H9 (cell line): ENCODE data around the gene JAKMIP1. TPM values are rescaled to one million over a fixed set of nuclear protein-coding genes. Genes with fewer than 3 reads are reported as not detected.

Source experiments
- DNase-seq: peaks from one replicate; pipeline ENCODE4 v3.0.0-alpha.2; 2017
- H2AFZ ChIP-seq: one replicate; pipeline ENCODE4 v1.6.1; 2013; ENCODE audit warnings: mild to moderate bottlenecking, low read length, control low read depth, moderate library complexity
- H2AK5ac ChIP-seq: 2 replicates; pipeline ENCODE4 v1.6.1; 2013; ENCODE audit warnings: low read length, control low read depth, mixed read lengths; ENCODE audit not compliant: insufficient read length
- H2BK120ac ChIP-seq: one replicate; pipeline ENCODE4 v1.6.1; 2013; ENCODE audit warnings: low read depth, mild to moderate bottlenecking, low read length, control low read depth, inconsistent platforms; ENCODE audit not compliant: poor library complexity, severe bottlenecking
- H2BK12ac ChIP-seq: 2 replicates; pipeline ENCODE4 v1.6.1; 2013; ENCODE audit warnings: low read length, control low read depth, mixed read lengths, low read depth; ENCODE audit not compliant: insufficient read length
- H2BK15ac ChIP-seq: 2 replicates; pipeline ENCODE4 v1.6.1; 2013; ENCODE audit warnings: low read depth, low read length, control low read depth
- H2BK20ac ChIP-seq: one replicate; pipeline ENCODE4 v1.6.1; 2013; ENCODE audit warnings: low read depth, mild to moderate bottlenecking, low read length, control low read depth, inconsistent platforms; ENCODE audit not compliant: poor library complexity, severe bottlenecking
- H2BK5ac ChIP-seq: 2 replicates; pipeline ENCODE4 v1.6.1; 2013; ENCODE audit warnings: low read length, control low read depth, mixed read lengths; ENCODE audit not compliant: insufficient read length
- H3K14ac ChIP-seq: 2 replicates; pipeline ENCODE4 v1.6.1; 2013; ENCODE audit warnings: low read length, control low read depth; ENCODE audit not compliant: insufficient read depth
- H3K18ac ChIP-seq: 2 replicates; pipeline ENCODE4 v1.6.1; 2013; ENCODE audit warnings: low read depth, mild to moderate bottlenecking, mixed read lengths, low read length, control low read depth; ENCODE audit not compliant: insufficient read length
- H3K23ac ChIP-seq: 2 replicates; pipeline ENCODE4 v1.6.1; 2013; ENCODE audit warnings: low read length, control low read depth, mixed read lengths, low read depth; ENCODE audit not compliant: insufficient read length
- H3K23me2 ChIP-seq: 2 replicates; pipeline ENCODE4 v1.6.1; 2013; ENCODE audit warnings: low read depth, mild to moderate bottlenecking, mixed read lengths, low read length, control low read depth; ENCODE audit not compliant: insufficient read length, poor library complexity, severe bottlenecking
- H3K27ac ChIP-seq: 2 replicates; pipeline ENCODE4 v1.5.1; 2013; ENCODE audit warnings: low read length, control low read depth, mixed read lengths, low read depth; ENCODE audit not compliant: insufficient read length
- H3K27me3 ChIP-seq: 2 replicates; pipeline ENCODE4 v1.6.1; 2013; ENCODE audit warnings: low read length, control low read depth, inconsistent platforms; ENCODE audit not compliant: insufficient read depth
- H3K4ac ChIP-seq: 2 replicates; pipeline ENCODE4 v1.6.1; 2013; ENCODE audit warnings: low read depth, mild to moderate bottlenecking, control low read depth, inconsistent platforms, low read length, moderate library complexity
- H3K4me1 ChIP-seq: 2 replicates; pipeline ENCODE4 v1.6.1; 2013; ENCODE audit warnings: low read length, control low read depth, inconsistent platforms; ENCODE audit not compliant: insufficient read depth
- H3K4me2 ChIP-seq: 2 replicates; pipeline ENCODE4 v1.6.1; 2013; ENCODE audit warnings: low read length, control low read depth, mixed read lengths; ENCODE audit not compliant: insufficient read length, insufficient read depth
- H3K56ac ChIP-seq: 2 replicates; pipeline ENCODE4 v1.6.1; 2013; ENCODE audit warnings: low read depth, mild to moderate bottlenecking, mixed read lengths, low read length, control low read depth; ENCODE audit not compliant: insufficient read length
- H3K79me1 ChIP-seq: 2 replicates; pipeline ENCODE4 v1.6.1; 2013; ENCODE audit warnings: low read depth, mild to moderate bottlenecking, moderate library complexity, low read length, control low read depth, inconsistent platforms; ENCODE audit not compliant: insufficient read depth, poor library complexity, severe bottlenecking
- H3K79me2 ChIP-seq: 2 replicates; pipeline ENCODE4 v1.6.1; 2013; ENCODE audit warnings: low read length, control low read depth, inconsistent platforms; ENCODE audit not compliant: insufficient read depth
- H3K9ac ChIP-seq: 2 replicates; pipeline ENCODE4 v1.6.1; 2013; ENCODE audit warnings: low read length, control low read depth, mixed read lengths; ENCODE audit not compliant: insufficient read length; ENCODE audit errors: extremely low read depth
- H3K9me3 ChIP-seq: one replicate; pipeline ENCODE4 v1.6.1; 2013; ENCODE audit warnings: low read depth, low read length, inconsistent platforms; ENCODE audit not compliant: control insufficient read depth
- H3T11ph ChIP-seq: one replicate; pipeline ENCODE4 v1.6.1; 2013; ENCODE audit warnings: mild to moderate bottlenecking, low read length, control low read depth, inconsistent platforms
- H4K20me1 ChIP-seq: one replicate; pipeline ENCODE4 v1.6.1; 2013; ENCODE audit not compliant: control insufficient read depth, insufficient read length, insufficient read depth
- H4K5ac ChIP-seq: 2 replicates; pipeline ENCODE4 v1.6.1; 2013; ENCODE audit warnings: low read depth, mild to moderate bottlenecking, mixed read lengths, low read length, control low read depth; ENCODE audit not compliant: insufficient read length
- H4K8ac ChIP-seq: replicated peaks from 2 replicates; pipeline ENCODE4 v1.6.1; 2013; ENCODE audit warnings: low read length, control low read depth, mixed read lengths, low read depth; ENCODE audit not compliant: insufficient read length
- H4K91ac ChIP-seq: 2 replicates; pipeline ENCODE4 v1.6.1; 2013; ENCODE audit warnings: low read depth, mild to moderate bottlenecking, moderate library complexity, mixed read lengths, low read length, control low read depth; ENCODE audit not compliant: insufficient read length
- H3K27ac Mint-ChIP-seq, 3 experiments: 2 replicates in 2 of 3; 3 replicates in 1 of 3; pipeline ENCODE4 v1.8.0; 2020 to 2021; ENCODE audit warnings: mixed read lengths in 3 of 3, mild to moderate bottlenecking in 1 of 3, moderate library complexity in 1 of 3
- H3K27me3 Mint-ChIP-seq: 2 replicates; pipeline ENCODE4 v1.8.0; 2021; ENCODE audit warnings: low read depth, mild to moderate bottlenecking, moderate library complexity, mixed read lengths
- H3K36me3 Mint-ChIP-seq, 3 experiments: 2 replicates in 2 of 3; 3 replicates in 1 of 3; pipeline ENCODE4 v1.8.0; 2020 to 2021; ENCODE audit warnings: low read depth in 3 of 3, mixed read lengths in 3 of 3; ENCODE audit not compliant: insufficient read depth in 1 of 3
- H3K4me1 Mint-ChIP-seq, 2 experiments: 2 replicates each; pipeline ENCODE4 v1.8.0; 2020; ENCODE audit warnings: mixed read lengths in 2 of 2
- H3K4me3 Mint-ChIP-seq, 2 experiments: 2 replicates in 1 of 2; 3 replicates in 1 of 2; pipeline ENCODE4 v1.8.0; 2020 to 2021; ENCODE audit warnings: mild to moderate bottlenecking in 2 of 2, mixed read lengths in 2 of 2, moderate library complexity in 1 of 2
- H3K9me3 Mint-ChIP-seq, 2 experiments: 2 replicates in 1 of 2; 3 replicates in 1 of 2; pipeline ENCODE4 v1.8.0; 2020; ENCODE audit warnings: mild to moderate bottlenecking in 2 of 2, mixed read lengths in 2 of 2, moderate library complexity in 1 of 2
- CTCF ChIP-seq: fragments of 200-600 bp; sonication (generic); conservative IDR thresholded peaks from 3 replicates; pipeline ENCODE4 v1.8.0; 2021; ENCODE audit warnings: antibody characterized with exemption, mild to moderate bottlenecking
- WGBS: extraction: QIAGEN DNeasy Blood & Tissue Kit; methylation state at CpG from one replicate; pipeline ENCODE4 v1.1.7; 2013; ENCODE audit warnings: missing lambda C conversion rate, low lambda C conversion rate, mixed read lengths; ENCODE audit not compliant: insufficient read length; ENCODE audit errors: extremely low coverage; 5-methylcytosine and 5-hydroxymethylcytosine counted together
- total RNA-seq: library from RNA; stranded (reverse); gene quantifications from 2 replicates; pipeline ENCODE4 v1.2.1, GENCODE V29; 2021

Gene JAKMIP1
- total RNA-seq, 1 experiment from 2014 or later, result 1.5 TPM

- no peaks in the 10 kb centered on the region for H3K79me2 ChIP-seq
- H3K9me3 Mint-ChIP-seq, result no peaks in the 10 kb centered on the region
- no peak overlapping the region for H3K27ac ChIP-seq
- H3K27me3 ChIP-seq, result no peaks in the 10 kb centered on the region
- TF ChIP-seq CTCF, result no peak
- no peak overlapping the region for H3K4ac ChIP-seq
- WGBS, result no CpG with 5 or more reads among the region's 7 CpGs
- no peak overlapping the region; the same call in 1 of the 2 replicates for H3K14ac ChIP-seq
- H4K8ac ChIP-seq, result no peak overlapping the region
- H2AK5ac ChIP-seq, result no peak overlapping the region
- no peak for DNase-seq
- H2BK20ac ChIP-seq, result no peak overlapping the region
- no peak overlapping the region for H2AFZ ChIP-seq
- no peaks in the 10 kb centered on the region for H3K36me3 Mint-ChIP-seq
- H4K5ac ChIP-seq, result no peak overlapping the region
- H3K18ac ChIP-seq, result no peak overlapping the region
- no peak overlapping the region for H2BK5ac ChIP-seq
- H4K91ac ChIP-seq, result no peak overlapping the region
- no peak overlapping the region for H3T11ph ChIP-seq
- peaks cover 17 to 19% of the 10 kb centered on the region in 2 experiments for H3K4me1 Mint-ChIP-seq
- H3K79me1 ChIP-seq, result no peaks in the 10 kb centered on the region
- H3K27ac Mint-ChIP-seq, result no peak overlapping the region
- H3K9me3 ChIP-seq, result no peaks in the 10 kb centered on the region
- no peak overlapping the region for H3K56ac ChIP-seq
- no peak overlapping the region for H2BK120ac ChIP-seq
- H3K4me3 Mint-ChIP-seq, result no peak overlapping the region
- H3K4me2 ChIP-seq, result no peak overlapping the region
- no peak overlapping the region for H3K9ac ChIP-seq
- H3K23ac ChIP-seq, result no peak overlapping the region
- H3K23me2 ChIP-seq, result no peaks in the 10 kb centered on the region
- no peak overlapping the region for H2BK12ac ChIP-seq
- no peak overlapping the region for H2BK15ac ChIP-seq
- peaks cover 14% of the 10 kb centered on the region for H3K27me3 Mint-ChIP-seq
- no peaks in the 10 kb centered on the region for H4K20me1 ChIP-seq
- peaks cover 3% of the 10 kb centered on the region; the same call in 1 of the 2 replicates for H3K4me1 ChIP-seq
Observed at GRCh38 chr4:6123116-6123515, 77.2 kb downstream of the JAKMIP1 start.
